Nephron (organoid): ENCODE results near the gene XBP1.
"Not testable (repeated sequence)": the region's sequence is repeated elsewhere in the genome, so short reads cannot be mapped to it uniquely, and the experiment has no call there.

ENCODE experiments used
- H3K27ac Mint-ChIP-seq, 3 experiments: 2 replicates each; pipeline ENCODE4 v1.8.0; 2020; ENCODE audit warnings: mixed read lengths in 3 of 3, mild to moderate bottlenecking in 2 of 3, moderate library complexity in 1 of 3
- H3K27me3 Mint-ChIP-seq: 2 replicates; pipeline ENCODE4 v1.8.0; 2021; ENCODE audit warnings: low read depth, mild to moderate bottlenecking, moderate library complexity, mixed read lengths
- H3K36me3 Mint-ChIP-seq: 2 replicates; pipeline ENCODE4 v1.8.0; 2020; ENCODE audit warnings: low read depth, mixed read lengths
- H3K4me1 Mint-ChIP-seq: 2 replicates; pipeline ENCODE4 v1.8.0; 2020; ENCODE audit warnings: mixed read lengths
- H3K4me3 Mint-ChIP-seq, 3 experiments: 2 replicates each; pipeline ENCODE4 v1.8.0; 2020; ENCODE audit warnings: mild to moderate bottlenecking in 3 of 3, mixed read lengths in 3 of 3, moderate library complexity in 2 of 3
- H3K9me3 Mint-ChIP-seq: 2 replicates; pipeline ENCODE4 v1.8.0; 2020; ENCODE audit warnings: mixed read lengths
- CTCF ChIP-seq, 3 experiments: fragments of 200-600 bp; sonication (generic); IDR thresholded peaks; one replicate each; pipeline ENCODE4 v1.5.0; 2021; ENCODE audit warnings: antibody characterized with exemption in 3 of 3; ENCODE audit not compliant: unreplicated experiment in 3 of 3

XBP1 gene

GRCh38 chr22:28830441-28830840, 30.1 kb upstream of the XBP1 start:
- Mint-ChIP-seq H3K27ac (peak overlapping the region in 1 of 3 experiments; percentile 3), H3K4me1 (peaks cover 10% of the 10 kb centered on the region), H3K27me3 (no peaks in the 10 kb centered on the region), H3K4me3 (no peak overlapping the region), H3K36me3 (no peaks in the 10 kb centered on the region), H3K9me3 (no peaks in the 10 kb centered on the region)
- TF ChIP-seq CTCF (IDR thresholded peaks at IDR 0.05; ENCODE audit: unreplicated experiment in 3 of 3), result no peak

GRCh38 chr22:28829358-28830181, 29.2 kb upstream of the XBP1 start:
- no peaks in the 10 kb centered on the region for H3K36me3 Mint-ChIP-seq
- peak overlapping the region; percentile 17 to 70 (median 46) for H3K27ac Mint-ChIP-seq
- peaks cover 10% of the 10 kb centered on the region for H3K4me1 Mint-ChIP-seq
- no peaks in the 10 kb centered on the region for H3K9me3 Mint-ChIP-seq
- no peaks in the 10 kb centered on the region for H3K27me3 Mint-ChIP-seq
- peak; percentile 95 to 98 (median 97) for TF ChIP-seq CTCF (IDR thresholded peaks at IDR 0.05; ENCODE audit: unreplicated experiment in 3 of 3)
- H3K4me3 Mint-ChIP-seq, result no peak overlapping the region

GRCh38 chr22:28826921-28827320, 26.6 kb upstream of the XBP1 start:
- no peak for TF ChIP-seq CTCF (IDR thresholded peaks at IDR 0.05; ENCODE audit: unreplicated experiment in 3 of 3)
- Mint-ChIP-seq H3K36me3 (no peaks in the 10 kb centered on the region), H3K9me3 (no peaks in the 10 kb centered on the region), H3K27ac (no peak overlapping the region), H3K4me3 (no peak overlapping the region), H3K4me1 (peaks cover 21% of the 10 kb centered on the region), H3K27me3 (no peaks in the 10 kb centered on the region)

- not testable (repeated sequence) for H3K9me3 Mint-ChIP-seq, H3K4me3 Mint-ChIP-seq, H3K27me3 Mint-ChIP-seq, H3K27ac Mint-ChIP-seq, H3K36me3 Mint-ChIP-seq
- peaks cover 16% of the 10 kb centered on the region for H3K4me1 Mint-ChIP-seq
These were observed 26.1 kb upstream of the XBP1 start for GRCh38 chr22:28826430-28826829.

GRCh38 chr22:28824455-28824854, 24.1 kb upstream of the XBP1 start:
- not testable (repeated sequence) for H3K27me3 Mint-ChIP-seq
- Mint-ChIP-seq H3K27ac (peak overlapping the region in 2 of 3 experiments; percentile 52 to 79), H3K4me1 (peaks cover 12% of the 10 kb centered on the region)

GRCh38 chr22:28822930-28823551, 22.7 kb upstream of the XBP1 start:
- Mint-ChIP-seq H3K27me3 (no peaks in the 10 kb centered on the region), H3K4me1 (peaks cover 23% of the 10 kb centered on the region), H3K27ac (peak overlapping the region; percentile 86 to 91 (median 88)), H3K9me3 (no peaks in the 10 kb centered on the region), H3K36me3 (no peaks in the 10 kb centered on the region), H3K4me3 (no peak overlapping the region)
- no peak for TF ChIP-seq CTCF (IDR thresholded peaks at IDR 0.05; ENCODE audit: unreplicated experiment in 3 of 3)

More at GRCh38 chr22:28824455-28824854, 24.1 kb upstream of the XBP1 start:
- H3K4me3 Mint-ChIP-seq, H3K9me3 Mint-ChIP-seq, H3K36me3 Mint-ChIP-seq: not testable (repeated sequence)

GRCh38 chr22:28821452-28821851, 21.1 kb upstream of the XBP1 start:
- peak overlapping the region in 1 of 3 experiments; percentile 52 for H3K27ac Mint-ChIP-seq
- H3K4me3 Mint-ChIP-seq, result no peak overlapping the region
- H3K36me3 Mint-ChIP-seq, result no peaks in the 10 kb centered on the region
- no peak for TF ChIP-seq CTCF (IDR thresholded peaks at IDR 0.05; ENCODE audit: unreplicated experiment in 3 of 3)
- peaks cover 27% of the 10 kb centered on the region for H3K4me1 Mint-ChIP-seq
- no peaks in the 10 kb centered on the region for H3K27me3 Mint-ChIP-seq
- no peaks in the 10 kb centered on the region for H3K9me3 Mint-ChIP-seq
